ENCODE data around the gene TNNI2.

The TNNI2 gene

GRCh38 chr11:1834779-1835670 lies 3.8 kb upstream of the TNNI2 start, which contains the start of gene SYT8:
SYT8 (plus strand) TSS chr11:1834990; CDS start chr11:1835106, 116 bp downstream.
- no peak for DNase-seq

DNA sequence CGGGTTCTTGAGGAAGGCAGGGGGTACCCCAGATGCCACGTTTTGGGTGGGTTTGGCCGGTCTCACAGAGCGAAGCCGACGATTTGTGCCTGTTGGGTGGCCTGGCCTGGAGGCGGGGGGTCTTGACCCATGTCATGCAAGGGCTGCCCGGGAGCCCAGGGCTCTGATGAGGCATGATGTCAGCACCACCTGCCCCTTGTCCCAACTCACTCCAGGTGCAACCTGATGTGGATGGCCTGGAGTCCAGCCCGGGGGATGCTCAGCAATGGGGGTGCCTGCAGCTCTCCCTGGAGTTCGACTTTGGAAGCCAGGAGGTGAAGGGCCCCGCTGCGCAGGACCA lies 3.1 kb upstream of the TNNI2 start:
- DNase-seq: no peak

DNA sequence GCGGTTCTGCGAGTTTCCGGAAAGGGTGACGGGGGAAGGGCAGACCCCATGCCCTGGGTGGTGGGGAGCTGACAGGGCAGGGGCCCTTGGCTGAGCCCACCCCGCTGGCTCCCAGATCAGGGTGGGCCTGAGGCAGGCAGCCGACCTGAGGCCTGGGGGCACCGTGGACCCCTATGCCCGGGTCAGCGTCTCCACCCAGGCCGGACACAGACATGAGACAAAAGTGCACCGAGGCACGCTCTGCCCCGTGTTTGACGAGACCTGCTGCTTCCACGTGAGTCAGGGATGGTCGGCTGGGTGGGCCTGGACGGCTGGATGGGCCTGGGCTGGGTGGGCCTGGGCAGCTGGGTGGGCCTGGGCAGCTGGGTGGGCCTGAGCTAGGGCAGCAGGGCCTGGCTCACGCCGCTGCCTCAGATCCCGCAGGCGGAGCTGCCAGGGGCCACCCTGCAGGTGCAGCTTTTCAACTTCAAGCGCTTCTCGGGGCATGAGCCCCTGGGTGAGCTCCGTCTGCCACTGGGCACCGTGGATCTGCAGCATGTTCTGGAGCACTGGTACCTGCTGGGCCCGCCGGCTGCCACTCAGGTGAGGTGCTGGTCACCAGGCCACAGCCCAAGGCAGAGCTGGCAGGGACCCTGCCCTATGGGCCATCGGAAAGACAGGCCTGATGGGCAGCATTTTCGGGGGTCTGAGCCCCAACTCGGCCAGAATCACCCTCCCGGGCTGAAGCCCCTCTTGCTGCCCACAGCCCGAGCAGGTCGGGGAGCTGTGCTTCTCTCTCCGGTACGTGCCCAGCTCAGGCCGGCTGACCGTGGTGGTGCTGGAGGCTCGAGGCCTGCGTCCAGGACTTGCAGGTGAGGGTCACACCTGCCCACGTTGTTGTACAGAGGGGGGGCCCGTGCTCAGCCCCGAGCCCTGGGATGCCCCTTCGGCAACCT lies 2.5 kb upstream of the TNNI2 start:
- no peak for DNase-seq

- DNase-seq: peak; percentile 25
These were observed 1.4 kb upstream of the TNNI2 start for GRCh38 chr11:1837171-1838076.

DNA sequence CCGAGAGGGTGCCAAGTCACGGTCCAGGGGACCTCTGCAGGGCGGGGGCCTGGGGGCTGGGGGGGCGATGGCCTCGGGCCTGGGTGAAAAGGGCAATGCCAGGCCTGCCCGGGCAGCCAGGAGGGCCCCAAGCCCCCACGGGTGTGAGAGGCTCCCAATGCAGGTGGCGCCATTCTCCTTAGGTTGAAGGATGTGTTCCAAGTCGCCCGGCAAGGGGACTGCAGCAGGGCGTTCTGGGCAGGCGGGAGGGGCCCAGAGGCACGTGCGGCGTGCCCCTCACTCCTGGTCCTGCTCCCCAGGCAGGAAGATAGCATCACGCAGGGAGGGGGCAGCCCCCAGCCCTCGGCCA lies 730 bp upstream of the TNNI2 start:
- DNase-seq: no peak

DNA sequence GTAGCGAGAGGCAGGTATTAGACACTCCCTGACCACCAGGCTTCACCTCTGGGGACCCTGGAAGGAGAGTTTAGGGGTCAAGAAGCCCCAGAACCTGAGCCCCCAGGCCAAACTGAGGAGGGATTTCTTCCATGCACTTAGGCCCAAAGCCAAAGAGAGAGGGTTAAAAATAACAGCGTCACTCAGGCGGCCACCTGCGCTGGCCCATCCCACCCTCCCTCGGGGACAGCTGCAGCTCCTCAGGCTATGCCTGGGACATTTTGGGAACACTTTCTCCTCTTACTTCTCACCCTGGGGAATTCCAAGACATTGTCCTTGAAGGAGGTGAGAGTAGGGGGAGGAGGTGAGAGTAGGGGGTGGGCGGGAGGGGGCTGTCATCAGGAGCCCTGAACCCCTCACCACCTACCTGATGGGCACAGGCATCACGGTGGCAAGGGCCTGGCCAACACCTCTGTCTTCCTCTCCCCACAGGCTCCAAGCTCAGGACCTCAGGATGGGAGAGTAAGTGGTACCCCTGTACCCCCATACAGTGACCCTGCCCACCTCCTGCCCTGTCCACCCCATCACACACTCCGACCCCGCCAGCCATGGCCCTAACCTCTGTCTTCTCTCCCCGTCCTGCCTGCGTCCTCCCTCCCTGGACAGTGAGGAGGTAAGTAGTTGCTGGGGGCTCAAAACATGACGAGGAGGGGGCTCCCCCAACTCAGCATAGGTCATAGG lies 583 bp downstream of the TNNI2 start:
- no peak for DNase-seq

DNA sequence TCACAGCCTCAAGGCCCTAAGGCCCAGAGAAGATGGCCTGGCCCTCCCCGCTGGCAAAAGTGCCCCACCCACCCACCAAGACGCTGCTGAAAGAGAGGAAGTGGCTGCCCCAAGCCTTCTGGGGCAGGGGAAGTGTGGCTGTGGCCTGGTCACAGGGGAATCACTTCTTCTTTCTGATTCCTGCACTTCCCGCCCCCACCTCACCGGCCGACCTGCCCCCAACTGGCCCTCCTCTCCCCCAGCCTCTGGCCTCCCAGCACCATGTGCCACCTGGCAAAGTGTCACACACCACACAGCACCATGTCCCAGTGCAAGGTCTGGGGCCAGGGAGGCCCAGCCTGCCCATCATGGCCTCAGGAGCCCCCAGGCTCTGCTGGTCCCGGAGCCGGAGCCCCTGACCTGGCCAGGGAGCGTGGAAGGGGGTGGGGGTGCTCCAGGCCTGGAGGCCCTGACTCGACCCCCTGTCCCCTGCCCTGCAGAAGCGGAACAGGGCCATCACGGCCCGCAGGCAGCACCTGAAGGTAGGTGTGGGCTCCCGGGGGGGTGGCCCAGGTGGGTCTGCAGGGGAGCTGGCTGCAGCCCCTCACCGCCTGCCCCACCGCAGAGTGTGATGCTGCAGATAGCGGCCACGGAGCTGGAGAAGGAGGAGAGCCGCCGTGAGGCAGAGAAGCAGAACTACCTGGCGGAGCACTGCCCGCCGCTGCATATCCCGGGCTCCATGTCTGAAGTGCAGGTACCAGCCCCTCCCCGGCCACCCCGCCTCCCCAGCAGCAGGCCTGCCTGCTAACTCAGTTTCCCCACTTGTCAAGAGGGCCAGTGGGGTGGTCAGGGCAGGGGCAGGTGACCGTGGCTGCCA lies 1.4 kb downstream of the TNNI2 start:
- peak; percentile 23 for DNase-seq

- no peak for DNase-seq
These were observed 2.1 kb downstream of the TNNI2 start for GRCh38 chr11:1840780-1841480.

DNA sequence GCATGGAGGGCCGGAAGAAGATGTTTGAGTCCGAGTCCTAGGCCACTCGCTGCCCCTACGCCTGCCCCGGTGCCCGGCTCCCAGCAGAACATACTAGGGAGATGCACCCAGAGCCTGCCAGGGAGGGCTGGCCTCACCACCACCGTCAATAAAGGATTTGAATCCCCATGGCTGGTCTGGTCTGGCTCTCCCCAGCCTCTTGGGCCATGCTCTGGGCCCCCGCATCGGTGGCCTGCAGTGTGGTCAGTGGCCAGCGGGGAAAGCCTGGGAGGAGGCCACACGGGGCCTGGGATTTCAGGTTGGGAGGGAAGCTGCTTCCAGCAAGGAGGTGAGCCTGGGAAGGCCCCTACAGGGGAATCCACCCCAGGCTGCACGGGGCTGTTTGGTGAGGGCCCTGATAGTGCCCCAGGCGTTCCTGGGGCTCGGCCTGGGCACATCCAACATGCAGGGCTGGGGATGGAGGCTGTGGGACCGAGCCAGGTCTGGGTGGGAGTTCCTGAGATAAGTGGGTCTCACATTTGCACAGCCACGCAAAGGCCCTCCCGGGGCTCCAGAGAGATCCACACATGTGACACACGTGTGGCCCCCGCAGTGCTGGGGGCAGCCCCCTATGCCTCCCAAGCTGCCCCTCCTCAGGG lies 2.8 kb downstream of the TNNI2 start:
- DNase-seq: no peak

DNA sequence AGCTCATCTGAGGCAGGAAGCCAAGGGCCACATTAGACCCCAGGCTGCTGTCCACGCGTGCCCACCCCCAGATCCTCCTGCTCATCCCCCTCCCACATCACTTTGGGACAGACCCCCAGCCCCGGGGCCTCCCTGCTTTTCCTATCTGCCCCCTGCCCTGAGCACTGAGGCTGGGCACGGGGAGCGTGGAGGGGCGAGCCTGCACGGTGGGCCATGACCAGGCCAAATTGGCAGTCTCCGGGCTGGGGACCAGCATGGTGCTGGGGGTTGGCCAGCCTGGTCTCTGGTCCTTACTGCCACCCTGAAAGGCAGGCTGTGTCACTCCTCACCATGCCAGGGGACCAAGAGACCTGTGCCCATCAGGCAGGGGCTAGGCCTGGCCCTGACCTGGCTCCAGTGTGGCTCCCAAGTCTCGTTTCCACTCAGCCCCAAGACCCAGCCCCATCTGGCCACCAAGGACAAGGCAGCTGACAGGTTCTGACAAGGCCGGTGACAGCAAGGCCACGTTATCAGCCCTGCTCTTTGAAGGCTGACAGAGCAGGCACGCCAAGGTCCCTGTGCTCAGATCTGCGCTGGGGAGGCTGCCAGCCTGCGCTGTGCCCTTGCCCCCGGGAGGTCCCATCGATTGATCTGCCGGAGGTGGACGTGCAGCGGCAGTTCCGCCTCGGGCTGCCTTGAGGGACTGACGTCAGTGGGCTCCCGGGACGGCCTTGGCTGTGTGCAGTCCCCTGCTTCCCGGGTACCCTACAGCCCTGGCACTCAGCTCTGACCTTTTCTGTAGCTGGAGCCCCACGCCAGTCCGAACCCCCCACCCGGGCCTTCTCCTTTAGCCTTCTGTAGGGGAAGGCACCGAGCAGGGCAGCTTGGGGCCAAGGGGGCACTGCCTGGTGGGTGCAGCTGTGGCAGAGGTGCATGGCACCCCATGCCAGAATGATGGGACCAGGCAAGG lies 3.6 kb downstream of the TNNI2 start:
- no peak for DNase-seq

GRCh38 chr11:1843098-1843473 lies 4.3 kb downstream of the TNNI2 start:
- DNase-seq: no peak

DNA sequence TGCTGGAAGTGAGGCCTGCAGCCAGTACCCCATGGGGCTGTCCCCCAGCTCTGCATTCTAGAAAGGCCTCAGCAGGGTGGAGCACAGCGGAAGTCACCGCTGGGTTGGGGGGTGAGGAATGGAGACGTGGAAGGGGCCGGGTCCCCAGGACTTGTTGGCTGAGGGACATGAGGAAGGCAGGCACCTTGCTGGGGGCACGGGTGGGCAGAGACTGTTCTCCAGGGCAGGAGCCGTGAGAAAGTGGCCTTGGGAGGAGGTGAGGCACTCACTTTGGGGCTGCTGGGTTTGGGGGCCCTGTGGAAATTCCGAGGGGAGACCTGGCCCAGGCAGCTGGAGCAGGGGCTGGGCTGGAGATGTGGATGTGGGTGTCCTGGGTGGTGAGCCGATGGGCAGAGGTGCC lies 5.0 kb downstream of the TNNI2 start:
- DNase-seq: no peak

GRCh38 chr11:1844221-1845094 lies 5.7 kb downstream of the TNNI2 start:
- DNase-seq: no peak

- no peak for DNase-seq
These were observed 6.3 kb downstream of the TNNI2 start for GRCh38 chr11:1845095-1845429.

GRCh38 chr11:1845561-1846452 lies 7.0 kb downstream of the TNNI2 start:
- no peak for DNase-seq

- DNase-seq: no peak
These were observed 7.7 kb downstream of the TNNI2 start for GRCh38 chr11:1846453-1846932.

Data from midbrain (tissue), 1 donor.